NT2/D1 (cell line): Measurements from ENCODE around the gene DDX31.

ENCODE experiments used
- YY1 ChIP-seq: IDR thresholded peaks from 2 replicates; pipeline ENCODE4 v1.6.1; 2011; ENCODE audit not compliant: insufficient read length, insufficient read depth
- ZNF274 ChIP-seq: IDR thresholded peaks from 2 replicates; pipeline ENCODE4 v1.6.1; 2011; ENCODE audit warnings: mild to moderate bottlenecking, low read depth, low read length

DNA sequence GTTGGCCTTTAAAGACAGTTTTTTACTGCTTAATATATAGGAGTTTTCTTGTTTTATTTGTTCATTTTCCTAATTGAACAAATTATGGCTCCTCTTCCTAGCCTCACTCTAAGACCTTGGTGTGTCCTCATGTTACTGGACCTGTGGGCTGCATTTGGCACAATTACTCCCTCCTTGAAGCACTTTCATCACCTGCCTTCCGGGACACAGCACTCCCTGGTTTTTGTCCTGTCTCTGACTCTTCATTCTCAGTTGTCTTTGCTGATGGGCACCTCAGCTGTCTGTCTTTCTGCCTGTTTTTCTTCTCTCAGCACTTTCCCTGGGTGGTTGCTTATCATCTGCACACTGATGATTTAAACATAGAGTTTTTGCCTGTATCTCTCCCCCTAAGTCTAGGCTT is 14.1 kb upstream of the DDX31 start:
- TF ChIP-seq YY1 (no peak), ZNF274 (no peak)
